ENCODE results near the gene WDFY3. TPM values are rescaled to one million over a fixed set of nuclear protein-coding genes. Genes with fewer than 3 reads are reported as not detected.

WDFY3 gene
- total RNA-seq, 1 donor from 2014 or later = 55.8 TPM

DNA sequence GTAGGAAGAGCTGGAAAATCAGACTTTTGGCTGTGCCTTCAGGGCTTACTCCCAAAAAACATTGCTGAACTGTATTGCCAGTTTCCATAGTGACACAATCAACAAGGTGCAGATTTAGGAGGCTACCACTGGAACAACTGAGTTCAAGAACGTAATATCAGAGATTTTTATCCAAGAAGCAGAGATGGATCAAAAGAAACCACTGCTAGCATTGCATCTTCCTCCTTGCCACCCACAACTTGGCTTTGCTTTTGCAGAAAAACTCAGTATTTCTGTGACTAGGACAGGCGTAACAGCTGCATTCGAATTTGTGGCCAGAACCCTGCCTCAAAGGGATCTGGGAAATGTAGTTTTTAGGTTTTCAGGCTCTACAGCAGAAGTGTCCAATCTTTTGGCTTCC lies 27.8 kb upstream of the WDFY3 start:
- Mint-ChIP-seq H3K36me3 (no peaks in the 10 kb centered on the region), H3K9me3 (peaks cover 6% of the 10 kb centered on the region), H3K27me3 (ENCODE audit: insufficient read depth, low read depth) (no peaks in the 10 kb centered on the region), H3K4me3 (peak overlapping the region; percentile 30), H3K4me1 (no peaks in the 10 kb centered on the region), H3K27ac (peak overlapping the region; percentile 13)
- Histone ChIP-seq H4K20me1 (ENCODE audit: low read depth) (no peaks in the 10 kb centered on the region), H3K9ac (no peak overlapping the region), H3K27me3 (no peaks in the 10 kb centered on the region), H3F3A (ENCODE audit: low read depth) (no peaks in the 10 kb centered on the region), H3K79me2 (ENCODE audit: low read depth) (no peaks in the 10 kb centered on the region), H3K9me3 (ENCODE audit: low read depth) (no peaks in the 10 kb centered on the region), H2AFZ (replicated peaks) (peak overlapping the region; percentile 75), H3K36me3 (no peaks in the 10 kb centered on the region), H3K4me3 (peak overlapping the region; percentile 32), H3K4me2 (peak overlapping the region; percentile 26), H3K27ac (no peak overlapping the region), H3K4me1 (peaks cover 8% of the 10 kb centered on the region)
- DNase-seq (ENCODE audit: low spot score) = peak; percentile 9
- TF ChIP-seq EZH2phosphoT487 (IDR thresholded peaks at IDR 0.05) (no peak), EZH2 (IDR thresholded peaks at IDR 0.05) (no peak)
- TF ChIP-seq, protein P1, sequence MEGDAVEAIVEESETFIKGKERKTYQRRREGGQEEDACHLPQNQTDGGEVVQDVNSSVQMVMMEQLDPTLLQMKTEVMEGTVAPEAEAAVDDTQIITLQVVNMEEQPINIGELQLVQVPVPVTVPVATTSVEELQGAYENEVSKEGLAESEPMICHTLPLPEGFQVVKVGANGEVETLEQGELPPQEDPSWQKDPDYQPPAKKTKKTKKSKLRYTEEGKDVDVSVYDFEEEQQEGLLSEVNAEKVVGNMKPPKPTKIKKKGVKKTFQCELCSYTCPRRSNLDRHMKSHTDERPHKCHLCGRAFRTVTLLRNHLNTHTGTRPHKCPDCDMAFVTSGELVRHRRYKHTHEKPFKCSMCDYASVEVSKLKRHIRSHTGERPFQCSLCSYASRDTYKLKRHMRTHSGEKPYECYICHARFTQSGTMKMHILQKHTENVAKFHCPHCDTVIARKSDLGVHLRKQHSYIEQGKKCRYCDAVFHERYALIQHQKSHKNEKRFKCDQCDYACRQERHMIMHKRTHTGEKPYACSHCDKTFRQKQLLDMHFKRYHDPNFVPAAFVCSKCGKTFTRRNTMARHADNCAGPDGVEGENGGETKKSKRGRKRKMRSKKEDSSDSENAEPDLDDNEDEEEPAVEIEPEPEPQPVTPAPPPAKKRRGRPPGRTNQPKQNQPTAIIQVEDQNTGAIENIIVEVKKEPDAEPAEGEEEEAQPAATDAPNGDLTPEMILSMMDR (IDR thresholded peaks at IDR 0.05) = no peak

DNA sequence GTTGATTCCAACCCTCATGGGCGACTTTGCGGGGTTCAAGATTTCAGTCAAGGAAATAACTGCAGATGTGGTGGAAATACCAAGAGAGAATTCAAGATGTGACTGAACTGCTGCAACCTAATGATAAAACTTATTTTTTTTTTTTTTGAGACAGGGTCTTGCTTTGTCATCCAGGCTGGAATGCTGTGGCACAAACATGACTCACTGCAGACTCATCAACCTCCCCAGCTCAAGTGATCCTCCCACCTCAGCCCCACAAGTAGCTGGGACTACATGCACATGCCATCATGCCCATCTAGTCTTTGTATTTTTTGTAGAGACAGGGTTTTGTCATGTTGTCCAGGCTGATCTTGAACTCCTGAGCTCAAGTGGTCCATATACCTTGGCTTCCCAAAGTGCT lies 19.5 kb upstream of the WDFY3 start:
- no peak overlapping the region for H3K4me2 ChIP-seq
- H3K4me3 ChIP-seq = no peak overlapping the region
- no peak overlapping the region for H3K27ac Mint-ChIP-seq
- no peaks in the 10 kb centered on the region for H3K4me1 ChIP-seq
- H3K4me3 Mint-ChIP-seq = no peak overlapping the region
- H3K4me1 Mint-ChIP-seq = no peaks in the 10 kb centered on the region
- H3K27me3 ChIP-seq = no peaks in the 10 kb centered on the region
- no peaks in the 10 kb centered on the region for H3K27me3 Mint-ChIP-seq (ENCODE audit: insufficient read depth, low read depth)
- H3K36me3 ChIP-seq = no peaks in the 10 kb centered on the region
- no peak for DNase-seq (ENCODE audit: low spot score)
- peaks cover 29% of the 10 kb centered on the region for H3K9me3 Mint-ChIP-seq
- H3K79me2 ChIP-seq (ENCODE audit: low read depth) = no peaks in the 10 kb centered on the region
- H3K9ac ChIP-seq = no peak overlapping the region
- no peaks in the 10 kb centered on the region for H4K20me1 ChIP-seq (ENCODE audit: low read depth)
- no peak overlapping the region for H3K27ac ChIP-seq
- H3K9me3 ChIP-seq (ENCODE audit: low read depth) = no peaks in the 10 kb centered on the region
- no peaks in the 10 kb centered on the region for H3F3A ChIP-seq (ENCODE audit: low read depth)
- H2AFZ ChIP-seq (replicated peaks) = no peak overlapping the region
- H3K36me3 Mint-ChIP-seq = peaks cover 16% of the 10 kb centered on the region
- no peak for TF ChIP-seq EZH2 (IDR thresholded peaks at IDR 0.05)

DNA sequence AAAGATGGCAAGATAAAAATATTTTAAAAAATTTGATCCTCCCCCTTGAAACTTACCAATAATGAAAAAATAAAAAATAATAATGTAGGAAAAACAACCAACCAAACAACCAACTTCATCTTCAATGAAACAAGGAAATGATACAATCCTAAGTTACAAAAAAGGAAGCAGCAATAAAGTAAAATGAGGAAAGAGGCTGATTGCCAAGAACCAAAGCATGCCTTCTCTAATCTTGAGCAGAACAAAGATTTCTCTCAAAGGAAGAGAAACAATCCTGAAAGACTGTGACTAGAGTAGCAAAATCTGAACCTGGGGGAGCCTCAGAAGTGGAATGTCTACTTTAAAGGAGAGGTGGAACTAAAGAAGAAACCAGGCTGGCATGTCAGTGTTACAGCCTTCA lies 10.9 kb upstream of the WDFY3 start:
- Mint-ChIP-seq H3K36me3 (no peaks in the 10 kb centered on the region), H3K9me3 (peaks cover 4% of the 10 kb centered on the region), H3K27me3 (ENCODE audit: insufficient read depth, low read depth) (no peaks in the 10 kb centered on the region), H3K4me1 (no peaks in the 10 kb centered on the region), H3K27ac (no peak overlapping the region), H3K4me3 (no peak overlapping the region)
- Histone ChIP-seq H2AFZ (replicated peaks) (peak overlapping the region; percentile 32), H3K4me2 (no peak overlapping the region), H4K20me1 (ENCODE audit: low read depth) (no peaks in the 10 kb centered on the region), H3K9me3 (ENCODE audit: low read depth) (no peaks in the 10 kb centered on the region), H3K4me3 (no peak overlapping the region), H3K36me3 (no peaks in the 10 kb centered on the region), H3K27ac (peak overlapping the region; percentile 31), H3F3A (ENCODE audit: low read depth) (no peaks in the 10 kb centered on the region), H3K9ac (no peak overlapping the region), H3K4me1 (peaks cover 7% of the 10 kb centered on the region), H3K79me2 (ENCODE audit: low read depth) (no peaks in the 10 kb centered on the region), H3K27me3 (no peaks in the 10 kb centered on the region)
- no peak for TF ChIP-seq EZH2 (IDR thresholded peaks at IDR 0.05)
- TF ChIP-seq EZH2phosphoT487 (IDR thresholded peaks at IDR 0.05) = no peak
- TF ChIP-seq, protein P1 (IDR thresholded peaks at IDR 0.05) = no peak
- no peak for DNase-seq (ENCODE audit: low spot score)

DNA sequence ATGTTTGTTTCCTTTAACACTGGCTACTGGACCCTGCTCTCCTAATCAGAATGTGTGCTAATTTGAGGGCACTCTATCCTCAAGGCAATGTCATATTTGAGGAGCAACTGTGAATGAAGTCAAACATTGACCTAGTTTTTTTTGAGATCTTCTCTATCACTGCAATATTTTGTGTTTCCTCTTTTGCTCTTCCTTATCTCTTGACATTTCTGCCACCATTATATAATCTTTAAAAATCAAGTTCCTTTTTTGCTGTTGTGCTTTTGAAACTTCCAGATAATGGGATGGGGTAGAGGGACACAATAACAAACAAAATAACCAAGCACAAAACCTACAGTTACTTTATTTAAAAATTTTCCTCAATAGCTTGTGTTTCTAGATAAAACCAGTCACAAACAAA lies 7.4 kb upstream of the WDFY3 start:
- Mint-ChIP-seq H3K27ac (no peak overlapping the region), H3K27me3 (ENCODE audit: insufficient read depth, low read depth) (no peaks in the 10 kb centered on the region), H3K4me1 (peaks cover 3% of the 10 kb centered on the region), H3K4me3 (no peak overlapping the region), H3K36me3 (no peaks in the 10 kb centered on the region), H3K9me3 (no peaks in the 10 kb centered on the region)
- H3K4me3 ChIP-seq = no peak overlapping the region
- TF ChIP-seq EZH2 (IDR thresholded peaks at IDR 0.05) (no peak), EZH2phosphoT487 (IDR thresholded peaks at IDR 0.05) (no peak)
- TF ChIP-seq, protein P1 (IDR thresholded peaks at IDR 0.05) = no peak
- no peaks in the 10 kb centered on the region for H3K36me3 ChIP-seq
- H2AFZ ChIP-seq (replicated peaks) = no peak overlapping the region
- H4K20me1 ChIP-seq (ENCODE audit: low read depth) = no peaks in the 10 kb centered on the region
- H3F3A ChIP-seq (ENCODE audit: low read depth) = no peaks in the 10 kb centered on the region
- no peak overlapping the region for H3K4me2 ChIP-seq
- no peak overlapping the region for H3K9ac ChIP-seq
- peaks cover 7% of the 10 kb centered on the region for H3K4me1 ChIP-seq
- no peaks in the 10 kb centered on the region for H3K9me3 ChIP-seq (ENCODE audit: low read depth)
- no peak overlapping the region for H3K27ac ChIP-seq
- DNase-seq (ENCODE audit: low spot score) = no peak
- H3K79me2 ChIP-seq (ENCODE audit: low read depth) = no peaks in the 10 kb centered on the region
- no peaks in the 10 kb centered on the region for H3K27me3 ChIP-seq
